SIG-M5 treated with dmso at 0.1 percent for 504 hours (cell line): ENCODE results near the gene SPRED3.
"Not testable (repeated sequence)": the region's sequence is repeated elsewhere in the genome, so short reads cannot be mapped to it uniquely, and the experiment has no call there.

Experiments used
- DNase-seq: peaks from one replicate; lab custom pipeline; 2025; ENCODE audit not compliant: unreplicated experiment; lab: John Stamatoyannopoulos, UW

Gene SPRED3

DNA sequence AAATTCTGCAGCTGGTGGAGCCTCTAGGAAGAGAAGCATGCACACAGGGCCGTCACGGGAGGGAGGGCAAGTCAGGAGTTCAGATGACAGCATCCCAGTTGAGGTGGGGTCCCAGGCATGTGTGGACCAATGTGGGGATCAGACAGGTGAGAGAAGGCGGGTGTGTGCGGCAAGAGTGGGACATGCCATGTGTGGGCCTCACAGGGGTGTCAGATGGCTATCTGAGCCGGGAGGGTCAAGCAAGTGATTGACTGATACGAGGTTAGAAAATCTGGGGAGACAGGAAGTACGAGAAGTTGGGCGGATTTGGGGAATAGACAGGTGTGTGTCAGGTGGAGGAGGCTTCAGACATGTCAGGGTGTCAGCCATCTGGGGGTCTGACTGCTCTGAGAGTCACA lies 28.6 kb downstream of the SPRED3 start:
- DNase-seq = no peak

DNA sequence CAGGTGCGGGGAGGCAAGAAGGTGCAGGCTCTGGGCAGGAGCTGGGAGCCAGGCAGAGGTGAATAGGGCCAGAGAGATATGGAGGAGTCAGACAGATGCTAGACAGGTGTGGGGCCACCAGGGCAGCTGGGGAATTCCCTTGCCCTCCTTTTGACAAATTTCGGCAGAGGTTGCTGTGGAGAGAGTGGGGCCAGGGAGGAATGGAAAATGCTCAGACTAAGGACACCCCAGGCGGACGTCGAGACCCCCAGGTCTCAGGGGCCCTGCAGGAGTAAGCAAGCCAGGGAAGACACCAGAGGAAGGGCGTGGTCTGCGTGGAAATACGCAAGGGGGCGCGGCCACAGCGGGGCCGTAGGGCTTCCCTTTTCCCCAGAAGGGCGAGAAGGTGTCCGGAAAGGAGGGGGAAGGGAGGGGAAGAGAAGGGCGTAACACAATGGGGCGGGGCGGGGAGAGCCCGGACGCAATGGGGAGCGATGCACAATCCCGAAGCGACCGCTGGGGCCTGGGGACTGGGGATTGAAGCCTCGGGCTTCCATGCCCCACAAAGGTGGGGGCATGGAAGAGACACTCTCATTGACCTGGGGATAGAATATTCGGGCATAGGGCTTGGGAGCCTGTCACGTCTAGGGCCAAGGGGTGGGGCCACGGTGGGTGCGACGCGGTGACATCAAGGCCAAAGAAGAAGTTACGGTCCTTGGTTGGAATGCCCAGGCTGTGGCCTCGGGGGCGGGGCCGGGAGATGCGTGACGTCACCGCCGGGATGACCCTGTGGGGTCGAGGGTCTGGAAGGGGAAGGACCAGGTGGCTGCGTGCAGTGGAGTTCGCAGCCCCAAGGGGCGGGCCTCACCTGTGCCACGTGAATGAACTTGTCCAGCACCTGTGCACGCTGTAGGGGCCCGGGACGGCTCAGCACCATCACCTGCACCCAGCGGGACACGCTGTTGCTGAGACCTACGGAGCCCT lies 29.3 kb downstream of the SPRED3 start:
- DNase-seq = peak; percentile 86

DNA sequence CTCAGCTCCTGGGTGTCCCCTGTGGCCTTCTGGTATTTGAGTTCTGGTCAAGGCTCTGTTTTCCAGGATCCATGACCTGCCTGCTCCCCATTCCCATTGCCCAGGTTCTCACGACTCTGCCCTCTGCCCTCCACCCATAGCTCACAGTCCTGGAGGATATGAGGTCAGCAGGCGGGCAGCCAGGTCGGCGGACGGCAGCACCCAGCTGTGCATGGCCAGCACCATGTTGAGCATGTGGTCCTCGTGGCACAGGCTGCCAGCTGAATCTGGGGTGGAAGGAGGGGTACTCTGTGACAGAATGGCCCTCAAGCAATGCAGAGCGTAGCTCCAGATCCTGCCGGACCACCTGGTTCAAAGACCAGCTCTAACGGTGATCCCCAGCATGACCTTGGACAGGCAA lies 32.4 kb downstream of the SPRED3 start:
- no peak for DNase-seq

DNA sequence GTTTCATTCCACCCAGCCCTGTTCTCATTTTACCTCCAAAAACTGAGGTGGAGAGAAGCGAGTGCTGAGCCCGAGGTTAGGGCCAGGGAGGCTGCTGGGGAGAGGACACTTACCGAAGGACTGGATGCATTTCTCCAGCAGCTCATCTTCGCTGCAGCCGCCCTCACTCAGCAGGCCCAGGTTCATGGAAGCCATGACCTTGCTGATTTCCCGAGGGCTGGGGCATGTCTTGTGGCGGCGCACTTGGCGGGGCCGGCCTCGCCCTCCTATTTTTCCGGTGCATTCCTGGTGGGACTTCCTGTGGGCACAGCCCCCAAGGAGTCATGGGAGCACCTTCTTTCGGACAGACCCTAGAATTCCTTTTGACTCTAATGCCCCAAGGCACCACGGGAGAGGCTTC lies 33.4 kb downstream of the SPRED3 start:
- no peak for DNase-seq

DNA sequence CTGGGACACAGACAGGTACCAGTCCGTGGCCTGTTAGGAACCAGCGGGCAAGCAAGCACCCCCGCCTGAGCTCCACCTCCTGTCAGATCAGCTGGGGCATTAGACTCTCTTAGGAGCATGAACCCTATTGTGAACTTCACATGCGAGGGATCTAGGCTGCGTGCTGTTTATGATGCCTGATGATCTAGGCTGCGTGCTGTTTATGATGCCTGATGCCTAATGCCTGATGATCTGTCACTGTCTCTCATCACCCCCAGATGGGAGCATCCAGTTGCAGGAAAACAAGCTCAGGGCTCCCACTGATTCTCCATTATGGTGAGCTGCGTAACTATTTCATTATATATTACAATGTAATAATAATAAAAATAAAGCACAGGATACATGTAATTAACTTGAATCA lies 33.9 kb downstream of the SPRED3 start:
- no peak for DNase-seq

DNA sequence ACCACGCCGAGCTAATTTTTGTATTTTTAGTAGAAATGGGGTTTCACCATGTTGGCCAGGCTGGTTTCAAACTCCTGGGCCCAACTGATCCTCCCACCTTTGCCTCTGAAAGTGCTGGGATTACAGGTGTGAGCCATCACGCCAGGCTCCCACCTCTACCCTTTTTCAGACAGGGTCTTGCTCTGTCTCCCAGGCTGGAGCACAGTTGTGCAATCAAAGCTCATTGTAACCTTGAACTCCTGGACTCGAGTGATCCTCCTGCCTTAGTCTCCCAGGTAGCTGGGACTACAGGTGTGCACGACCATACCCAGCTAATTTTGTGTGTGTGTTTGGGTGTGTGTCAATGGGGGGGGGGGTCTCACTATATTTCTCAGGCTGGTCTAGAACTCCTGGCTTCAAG lies 35.8 kb downstream of the SPRED3 start:
- DNase-seq = no peak

DNA sequence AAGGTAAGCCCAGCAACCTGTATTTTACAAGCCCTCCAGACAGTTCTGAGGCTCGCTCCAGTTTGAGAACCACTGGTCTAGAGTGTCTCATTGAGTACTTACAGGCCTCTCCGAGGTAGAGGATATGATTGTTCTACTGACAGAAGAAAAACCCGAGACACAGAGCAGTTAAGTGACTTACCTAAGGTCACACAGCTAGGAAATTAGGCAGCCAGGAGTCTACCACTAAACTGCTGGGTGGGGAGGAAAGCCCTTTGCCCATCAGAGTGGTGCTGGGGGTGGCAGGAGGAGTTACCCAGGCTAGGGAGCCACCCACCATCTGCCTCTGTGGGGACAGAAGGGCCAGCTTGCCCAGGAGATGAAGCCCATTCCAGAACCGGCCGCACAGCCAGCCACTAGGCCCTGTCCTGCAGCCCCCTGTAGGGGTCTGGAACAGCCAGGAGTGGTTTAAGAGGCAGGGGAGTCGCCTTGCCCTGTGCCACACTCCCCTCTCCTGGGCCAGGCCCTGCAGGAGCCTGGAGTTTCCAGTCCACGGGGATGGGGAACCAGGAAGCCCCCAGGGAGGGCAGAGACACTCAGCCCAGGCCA lies 36.8 kb downstream of the SPRED3 start:
- DNase-seq = no peak

DNA sequence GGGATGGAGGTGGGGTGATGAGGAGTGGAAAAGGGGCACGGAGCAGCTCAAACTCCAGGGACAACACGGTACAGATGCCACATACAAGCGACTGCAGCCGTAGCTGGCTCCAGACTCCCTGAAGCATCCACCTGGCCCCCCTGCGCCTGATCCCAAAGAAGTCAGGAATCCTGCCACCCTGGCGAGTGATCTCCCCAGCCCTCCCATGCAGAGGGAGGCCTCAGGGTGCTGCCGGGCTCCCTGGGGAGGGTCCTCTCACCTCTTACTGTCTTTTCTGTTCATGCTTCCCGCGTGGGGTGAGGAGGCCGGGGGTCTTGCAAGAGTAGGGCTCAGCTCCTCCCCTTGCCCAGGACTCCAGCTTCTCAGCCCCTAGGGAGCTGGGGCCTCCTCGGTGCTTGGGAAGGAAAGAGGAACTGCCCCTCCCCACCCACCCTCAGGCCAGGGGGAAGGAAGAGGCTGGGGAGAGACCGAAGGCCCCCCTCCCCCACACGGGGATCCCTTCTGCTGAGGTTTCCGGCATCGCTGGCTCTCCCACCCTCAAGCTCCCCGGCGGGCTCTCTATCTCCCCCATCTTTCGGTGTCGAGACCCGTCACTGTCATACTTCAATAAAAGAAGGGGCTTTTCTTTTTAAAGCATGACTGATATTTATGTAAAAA lies 37.4 kb downstream of the SPRED3 start, which contains the start of gene RASGRP4:
RASGRP4 (minus strand) TSS at position 410 of the 657 bp plus-strand sequence; CDS start at position 282, 128 bp downstream.
- DNase-seq = peak; percentile 62

DNA sequence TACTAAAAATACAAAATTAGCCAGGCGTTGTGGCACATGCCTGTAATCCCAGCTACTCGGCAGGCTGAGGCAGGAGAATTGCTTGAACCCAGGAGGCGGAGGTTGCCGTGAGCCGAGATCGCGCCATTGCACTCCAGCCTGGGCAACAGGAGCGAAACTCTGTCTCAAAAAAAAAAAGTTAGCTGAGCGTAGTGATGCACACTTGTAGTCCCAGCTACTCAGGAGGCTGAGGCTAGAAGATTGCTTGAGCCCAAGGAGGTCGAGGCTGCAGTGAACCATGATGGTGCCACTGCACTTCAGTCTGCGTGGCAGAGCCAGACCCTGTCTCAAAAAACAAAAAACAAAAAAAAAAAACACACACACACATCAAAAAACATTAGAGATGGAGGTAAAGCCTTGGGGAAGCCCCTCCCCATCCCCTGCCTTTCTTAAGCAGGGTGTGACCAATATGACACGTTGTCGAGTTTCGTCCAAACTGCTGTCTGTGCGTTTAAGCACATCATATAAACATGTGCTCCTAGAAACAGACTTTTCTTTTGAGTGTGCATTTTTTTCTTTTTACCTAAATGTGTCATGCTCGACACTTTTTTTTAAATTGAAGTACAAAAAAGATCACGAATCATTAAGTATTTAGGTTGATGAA lies 38.7 kb downstream of the SPRED3 start:
- DNase-seq = not testable (repeated sequence)

DNA sequence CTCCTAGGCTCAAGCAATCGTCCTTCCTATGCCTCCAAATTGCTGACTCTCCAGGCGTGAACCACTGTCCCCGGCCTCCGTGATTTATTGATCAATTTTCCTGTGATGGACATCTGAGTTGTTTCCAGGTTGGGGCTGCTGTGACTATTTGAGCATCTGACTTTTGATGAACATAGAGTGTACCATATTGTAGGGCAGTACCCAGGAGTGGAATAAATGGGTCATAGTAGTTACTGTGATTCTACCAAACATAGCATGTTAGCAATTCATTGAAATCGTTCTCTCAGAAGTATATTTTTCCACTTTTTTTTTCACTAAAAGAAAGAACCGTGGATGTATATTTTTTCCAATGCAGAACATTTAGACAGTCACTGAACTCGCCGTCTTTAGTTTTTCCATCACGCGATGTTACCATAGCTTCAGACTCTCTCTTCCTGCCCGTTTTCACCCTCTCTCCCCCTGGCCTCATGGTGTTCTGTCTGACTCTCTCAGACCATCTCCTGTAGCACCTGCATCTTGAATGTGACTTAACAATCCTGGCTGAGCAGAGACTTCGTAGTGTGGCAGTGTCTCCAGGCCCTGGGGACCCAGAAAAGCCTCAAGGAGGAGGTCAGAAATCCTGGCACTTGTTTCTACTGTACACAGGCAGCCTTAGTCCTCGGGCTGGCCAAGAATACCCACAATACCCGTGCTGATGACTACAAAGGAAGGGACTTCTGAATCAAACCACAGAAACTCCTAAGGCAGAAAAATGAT lies 40.7 kb downstream of the SPRED3 start:
- no peak for DNase-seq

DNA sequence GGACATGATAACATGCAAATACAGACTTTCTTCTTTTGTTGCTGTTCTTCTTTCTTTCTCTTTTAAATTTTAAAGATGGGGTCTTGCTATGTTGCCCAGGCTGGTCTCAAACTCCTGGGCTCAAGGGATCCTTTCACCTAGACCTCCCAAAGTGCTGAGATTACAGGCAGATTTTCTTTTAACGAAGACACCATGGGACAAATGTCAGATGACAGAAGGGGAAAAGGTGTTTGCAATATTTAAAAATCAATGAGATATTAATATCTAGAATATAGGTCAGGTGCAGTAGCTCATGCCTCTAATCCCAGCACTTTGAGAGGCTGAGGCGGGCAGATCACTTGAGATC lies 41.3 kb downstream of the SPRED3 start:
- DNase-seq = no peak

DNA sequence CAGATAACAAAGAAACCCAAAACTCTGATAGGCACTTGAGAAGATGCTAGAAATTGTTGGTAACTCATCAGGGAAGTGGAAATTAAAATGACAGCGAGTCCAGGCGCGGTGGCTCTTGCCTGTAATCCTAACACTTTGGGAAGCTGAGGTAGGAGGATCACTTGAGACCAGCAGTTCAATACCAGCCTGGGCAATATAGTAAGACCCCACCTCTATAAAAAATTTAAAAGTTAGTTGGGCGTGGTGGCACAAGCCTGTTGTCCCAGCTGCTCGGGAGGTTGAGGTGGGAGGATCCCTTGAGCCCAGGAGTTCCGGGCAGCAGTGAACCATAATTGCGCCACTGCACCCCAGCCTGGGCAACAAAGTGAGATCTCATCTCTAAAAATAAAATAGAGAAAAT lies 42.4 kb downstream of the SPRED3 start:
- DNase-seq = no peak

DNA sequence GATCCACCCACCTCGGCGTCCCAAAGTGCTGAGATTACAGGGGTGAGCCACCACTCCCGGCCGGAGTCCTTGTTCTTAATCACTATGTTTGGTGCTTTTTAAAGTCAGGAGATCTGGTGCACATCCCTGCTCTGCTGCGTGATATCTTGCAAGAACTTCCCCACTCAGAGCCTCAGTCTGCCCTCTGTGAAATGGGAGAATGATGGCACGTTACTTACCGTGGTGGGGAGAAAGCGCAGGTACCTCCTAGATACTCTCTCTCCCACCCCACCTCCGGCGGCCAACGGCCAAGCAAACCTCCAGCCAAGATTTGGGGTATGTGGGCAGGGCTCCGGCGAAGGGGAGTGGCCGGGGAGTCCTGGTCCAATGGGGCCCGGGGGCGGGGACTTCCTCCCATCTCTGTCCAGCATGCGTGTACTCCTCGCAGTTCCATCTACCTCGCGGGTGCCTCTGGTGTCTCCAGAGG lies 44.8 kb downstream of the SPRED3 start, which contains the start of gene RYR1:
RYR1 (plus strand) TSS at position 424 of the 466 bp plus-strand sequence. CDS start 139 bp downstream, outside the sequence.
- no peak for DNase-seq

DNA sequence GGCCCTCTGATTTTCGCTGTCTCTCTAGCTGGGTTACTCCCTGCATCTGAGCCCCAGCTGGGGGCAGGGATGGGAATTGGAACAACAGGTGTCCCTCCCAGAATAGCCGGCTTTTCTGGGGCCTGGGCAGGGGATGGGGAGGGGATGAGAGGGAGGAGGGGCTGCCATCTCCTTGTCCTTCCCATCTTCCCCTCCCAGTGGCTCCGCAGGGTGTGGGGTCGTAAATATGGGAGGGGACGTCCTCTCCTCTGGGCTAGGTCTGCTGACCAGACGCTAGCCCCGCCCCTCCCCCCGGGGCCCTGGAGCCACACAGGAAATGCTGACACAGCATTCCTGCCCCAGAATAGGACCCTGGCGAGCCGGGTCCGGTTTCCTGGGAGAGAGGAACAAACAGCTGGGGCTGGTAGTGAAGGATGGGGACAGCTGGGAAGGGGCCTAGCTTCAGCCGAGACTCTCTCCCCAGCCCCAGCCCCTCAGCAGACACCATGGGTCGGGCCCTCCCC lies 46.1 kb downstream of the SPRED3 start:
- no peak for DNase-seq

DNA sequence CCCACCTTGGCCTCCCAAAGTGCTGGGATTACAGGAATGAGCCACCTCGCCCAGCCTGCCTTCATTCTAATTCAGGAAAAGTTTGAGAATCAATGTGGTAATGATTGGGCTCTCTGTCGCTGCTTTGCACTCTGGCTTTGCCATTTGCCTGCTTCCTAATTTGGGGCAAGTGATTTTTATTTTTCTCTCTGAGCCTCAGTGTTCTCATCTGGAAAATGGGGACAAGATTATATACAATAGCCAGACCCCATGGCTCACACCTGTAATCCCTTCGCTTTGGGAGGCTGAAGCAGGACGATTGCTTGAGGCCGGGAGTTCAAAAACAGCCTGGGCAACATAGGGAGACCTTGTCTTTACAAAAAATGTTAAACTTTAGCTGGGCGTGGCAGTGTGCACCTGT lies 48.8 kb downstream of the SPRED3 start:
- DNase-seq = no peak

DNA sequence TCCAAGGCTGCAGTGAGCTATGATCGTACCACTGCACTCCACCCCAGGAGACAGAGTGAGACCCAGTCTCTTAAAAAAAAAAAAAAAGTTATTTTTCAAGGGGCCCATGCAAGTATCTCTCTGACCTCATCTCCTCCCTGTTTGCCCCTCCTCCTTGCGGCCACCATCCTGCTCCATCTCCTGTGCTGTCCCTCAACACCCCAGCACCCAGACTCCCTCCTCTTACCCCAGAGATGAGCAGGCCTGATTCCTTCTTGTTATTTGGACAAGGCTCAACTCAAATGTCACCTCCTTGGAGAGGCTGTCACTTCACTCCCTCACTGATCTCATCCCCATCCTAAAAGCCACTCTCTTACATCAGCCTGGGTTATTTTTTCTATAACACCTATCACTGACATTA lies 49.4 kb downstream of the SPRED3 start:
- DNase-seq = no peak

DNA sequence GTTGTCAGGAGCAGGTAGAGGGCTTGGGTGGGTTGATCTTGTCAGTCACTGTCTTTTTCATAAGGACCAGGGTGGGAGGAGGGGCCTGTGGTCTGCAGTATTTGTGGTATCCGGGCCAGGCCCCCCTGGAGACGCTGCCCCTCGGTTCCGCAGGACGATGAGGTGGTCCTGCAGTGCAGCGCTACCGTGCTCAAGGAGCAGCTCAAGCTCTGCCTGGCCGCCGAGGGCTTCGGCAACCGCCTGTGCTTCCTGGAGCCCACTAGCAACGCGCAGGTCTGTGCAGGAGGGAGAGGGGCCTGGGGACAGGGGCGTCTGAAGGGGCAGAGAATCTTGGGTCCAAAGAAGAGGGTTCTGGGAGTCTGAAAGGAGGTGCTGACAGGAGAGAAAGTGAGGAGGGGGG lies 52.1 kb downstream of the SPRED3 start:
- no peak for DNase-seq

DNA sequence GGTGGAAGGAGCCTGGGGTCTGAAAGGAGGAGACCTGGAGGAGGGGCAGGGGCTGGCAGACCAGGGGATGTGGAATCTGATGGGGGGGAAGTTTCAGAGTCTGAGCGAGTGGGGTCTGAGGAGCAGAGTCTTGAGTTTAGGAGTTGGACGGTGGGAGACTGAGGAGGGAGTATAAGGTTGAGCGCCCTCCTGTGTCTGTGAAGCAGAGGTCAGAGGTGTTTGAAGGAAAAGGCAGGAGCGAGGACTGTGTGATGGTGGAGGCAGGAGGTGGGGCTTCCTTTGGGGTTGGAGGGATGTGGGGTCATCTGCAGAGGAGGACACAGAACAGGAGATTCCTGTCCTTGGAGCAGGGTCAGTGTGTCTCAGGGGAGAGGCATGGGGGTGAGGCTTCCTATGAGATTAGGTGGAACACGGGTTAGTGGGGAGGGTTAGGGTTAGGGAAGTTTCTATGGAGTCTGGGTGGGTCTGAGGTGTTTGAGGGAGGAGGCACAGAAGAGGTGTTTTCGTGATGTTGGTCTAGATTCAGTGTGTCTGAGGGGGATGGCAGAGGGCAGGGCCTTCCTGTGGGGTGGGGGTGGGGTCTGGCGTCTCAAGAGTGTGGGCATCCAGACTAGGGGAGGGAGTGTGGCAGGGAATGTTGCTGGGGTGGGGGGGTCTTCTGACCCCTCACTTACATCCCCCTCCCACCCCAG lies 53.3 kb downstream of the SPRED3 start:
- DNase-seq = no peak

DNA sequence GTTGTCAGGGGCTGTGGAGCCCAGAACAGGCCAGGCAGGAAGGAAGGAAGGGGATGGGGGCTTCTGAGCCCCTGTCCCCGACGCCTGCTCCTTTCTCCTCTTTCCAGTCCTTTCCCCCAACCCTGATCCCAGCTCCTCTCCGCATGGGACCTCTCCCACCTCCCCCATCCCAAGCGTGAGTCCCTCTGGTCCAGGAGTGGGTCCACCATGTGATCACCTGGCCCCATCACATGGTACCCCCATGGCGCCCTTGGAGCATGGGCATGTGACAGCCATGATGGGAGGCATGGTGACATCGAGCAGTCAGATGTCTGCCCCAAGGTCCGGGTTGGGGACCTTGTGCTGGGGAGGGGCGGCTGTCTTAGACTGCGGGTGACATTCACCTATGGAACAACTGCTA lies 54.2 kb downstream of the SPRED3 start:
- DNase-seq = no peak
